ENCODE data around the gene SDCBP2.

SDCBP2 gene

GRCh38 chr20:1327827-1328679 lies 886 bp downstream of the SDCBP2 start:
- no peak for DNase-seq

- DNase-seq = no peak
Measured at GRCh38 chr20:1327241-1327653, 1.7 kb downstream of the SDCBP2 start.

GRCh38 chr20:1326031-1326930 lies 2.7 kb downstream of the SDCBP2 start:
- DNase-seq = no peak

GRCh38 chr20:1325173-1326030 lies 3.5 kb downstream of the SDCBP2 start:
- peak; percentile 96 for DNase-seq

GRCh38 chr20:1324598-1325172 lies 4.3 kb downstream of the SDCBP2 start:
- no peak for DNase-seq

DNA sequence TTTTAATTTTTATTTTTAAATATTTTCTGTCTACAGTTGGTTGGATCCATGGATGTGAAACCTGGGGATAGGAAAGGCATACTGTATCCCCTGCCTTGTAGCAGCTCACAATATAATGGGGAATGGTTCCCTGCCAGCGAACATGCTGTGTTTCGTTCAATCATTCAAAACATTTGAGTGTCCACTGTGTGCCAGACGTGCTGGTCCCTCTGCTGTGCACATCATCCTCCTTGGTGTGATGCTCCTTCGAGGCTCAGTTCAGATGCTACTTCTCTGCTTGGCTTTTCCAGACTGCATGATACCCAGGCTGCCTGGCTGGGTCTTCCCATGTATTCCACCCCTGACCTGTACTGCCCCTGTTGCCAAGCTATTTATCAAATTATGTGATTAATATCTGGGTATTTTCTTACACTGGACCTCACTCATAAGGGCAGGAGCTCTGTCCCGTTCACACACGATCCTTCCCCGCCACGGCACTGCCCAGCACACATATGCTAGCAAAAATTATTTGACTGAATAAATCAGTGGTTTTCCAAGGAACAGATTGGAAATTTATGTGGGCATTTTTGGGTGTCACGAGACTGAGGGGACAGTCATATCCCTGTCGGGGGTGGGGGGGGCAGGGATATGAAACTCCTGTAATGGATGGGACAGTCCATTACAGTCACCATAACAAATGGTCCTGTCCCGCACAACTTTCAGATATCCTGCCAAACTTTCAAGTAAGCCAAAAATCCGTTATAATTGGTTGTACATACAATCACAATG lies 4.9 kb downstream of the SDCBP2 start:
- DNase-seq = no peak

DNA sequence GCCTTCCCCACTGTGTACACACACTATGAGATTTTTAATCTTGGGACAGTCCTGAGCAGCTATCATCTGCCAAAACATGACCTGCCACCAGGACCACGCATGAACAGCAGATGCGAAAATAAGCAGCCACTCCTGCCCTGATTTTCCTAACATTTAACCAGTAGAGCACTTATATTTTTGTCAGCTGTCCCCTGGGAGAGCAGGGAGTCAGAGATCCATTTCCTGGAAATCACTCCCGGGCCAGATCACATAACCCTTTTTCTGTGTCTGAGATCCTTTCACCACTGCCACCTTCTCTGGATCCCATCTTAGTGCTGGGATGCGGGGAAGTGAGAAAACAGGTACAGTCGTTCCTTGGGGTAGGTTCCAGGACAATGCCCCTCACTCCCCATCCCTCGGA lies 5.7 kb downstream of the SDCBP2 start:
- no peak for DNase-seq

- no peak for DNase-seq
Measured at GRCh38 chr20:1322511-1323245, 6.3 kb downstream of the SDCBP2 start.

- DNase-seq = no peak
Measured at GRCh38 chr20:1321654-1321939, 7.3 kb downstream of the SDCBP2 start.

DNA sequence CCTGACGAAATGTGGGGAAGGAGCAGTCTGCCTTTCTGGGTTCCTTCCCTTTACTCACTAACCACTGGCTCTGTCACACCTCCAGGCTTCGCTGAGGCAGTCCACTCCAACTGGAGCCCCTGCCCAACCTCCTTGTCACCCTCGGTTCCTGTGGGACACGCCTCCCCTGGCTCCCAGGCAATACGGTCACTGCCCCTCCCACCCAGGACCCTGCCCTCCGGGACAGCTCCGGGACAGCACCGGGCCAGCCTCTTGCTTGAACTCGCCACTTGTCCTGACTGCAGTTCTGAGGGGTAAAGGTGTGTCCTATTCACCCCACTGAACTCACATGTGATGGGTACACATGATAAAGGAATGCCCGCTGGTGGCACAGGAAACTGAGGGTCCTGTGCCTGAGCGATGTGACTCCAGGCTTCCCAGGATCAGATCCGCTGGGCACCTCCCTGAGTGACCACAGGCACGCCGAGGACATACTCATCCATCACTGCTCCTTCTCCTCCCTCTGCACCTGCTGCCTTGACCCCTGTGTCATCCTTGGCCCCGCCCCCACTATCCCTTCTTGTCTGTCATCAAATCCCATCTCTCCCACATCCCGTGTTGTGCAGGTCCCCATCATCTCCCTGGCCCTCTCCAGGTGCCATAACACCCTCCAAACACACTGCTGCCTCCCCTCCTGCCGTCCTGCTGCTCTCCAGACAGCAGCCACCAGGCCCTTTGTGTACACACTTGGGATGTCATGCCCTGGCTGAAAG lies 7.9 kb downstream of the SDCBP2 start:
- no peak for DNase-seq

GRCh38 chr20:1320016-1320415 lies 8.9 kb downstream of the SDCBP2 start:
- DNase-seq = no peak

GRCh38 chr20:1319462-1319861 lies 9.5 kb downstream of the SDCBP2 start:
- no peak for DNase-seq

DNA sequence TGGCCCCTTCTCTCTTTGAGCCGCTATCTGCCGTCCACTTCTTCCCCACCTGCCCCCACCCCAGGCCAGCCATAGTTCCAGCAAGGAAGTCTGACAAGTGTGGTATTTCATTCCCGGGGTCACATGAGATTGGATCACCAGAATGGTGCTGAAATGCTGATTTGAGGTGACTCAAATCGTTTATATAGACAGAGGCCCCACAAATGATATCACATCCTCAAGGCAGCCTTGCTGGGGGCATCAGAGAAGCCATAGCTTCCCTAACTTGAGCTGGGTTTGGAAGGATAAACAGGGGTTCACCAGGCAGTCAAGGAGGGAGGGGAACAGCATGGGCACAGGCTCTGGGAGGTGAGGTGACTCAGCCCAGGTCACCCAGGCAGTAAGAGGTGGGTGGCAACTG lies 9.9 kb downstream of the SDCBP2 start:
- DNase-seq = no peak

DNA sequence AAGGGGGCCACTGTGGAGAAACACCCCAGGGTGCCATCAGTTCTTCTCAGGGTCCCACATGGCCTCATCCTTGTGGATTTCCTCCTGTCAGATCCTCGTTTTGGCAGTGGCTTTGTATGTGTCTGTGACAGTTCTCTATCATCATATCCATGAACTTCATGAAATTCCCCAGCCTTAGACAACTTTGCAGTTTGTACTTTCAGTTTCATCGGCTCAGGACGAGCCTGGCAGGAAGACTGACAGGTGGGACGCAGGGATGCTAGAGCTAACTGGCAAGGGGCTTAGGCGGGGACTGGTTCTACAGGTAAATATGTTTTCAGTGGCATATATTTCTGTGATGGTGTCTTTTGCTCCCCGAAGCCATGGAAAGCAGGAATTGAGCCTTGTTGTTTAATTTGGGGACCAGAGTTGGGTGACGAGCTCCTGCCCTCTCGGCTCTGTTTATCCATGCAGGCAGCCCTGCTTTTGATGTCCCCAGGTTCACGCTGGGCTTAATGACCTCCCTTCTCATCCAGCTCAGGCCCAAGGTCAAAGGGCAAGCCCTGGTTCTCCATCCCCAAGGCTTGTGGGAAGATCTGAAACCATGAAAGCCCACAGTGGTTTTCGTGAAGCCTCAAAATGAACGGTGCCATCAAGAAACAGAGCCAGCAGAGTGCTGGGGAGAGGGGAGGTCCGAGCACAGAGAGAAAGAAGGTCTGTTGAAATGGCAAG lies 11.2 kb downstream of the SDCBP2 start:
- DNase-seq = no peak

GRCh38 chr20:1315804-1316203 lies 13.1 kb downstream of the SDCBP2 start:
- DNase-seq = no peak

GRCh38 chr20:1313236-1313964 lies 15.5 kb downstream of the SDCBP2 start:
- DNase-seq = peak; percentile 67

- no peak for DNase-seq
Measured at GRCh38 chr20:1312904-1313235, 16.1 kb downstream of the SDCBP2 start.

- no peak for DNase-seq
Measured at GRCh38 chr20:1312308-1312707, 16.6 kb downstream of the SDCBP2 start.

GRCh38 chr20:1310506-1311190 lies 18.3 kb downstream of the SDCBP2 start:
- no peak for DNase-seq
